MM.1S (cell line): ENCODE results near the gene RD3L.

Experiments
- CTCF ChIP-seq: fragments of 300-600 bp; sonication (generic); IDR thresholded peaks from 2 replicates; pipeline ENCODE4 v1.5.1; 2016; ENCODE audit warnings: antibody characterized with exemption, low read length, mixed read lengths
- EZH2phosphoT487 ChIP-seq: fragments of 300-600 bp; sonication (generic); IDR thresholded peaks from 2 replicates; pipeline ENCODE4 v1.6.1; 2018; ENCODE audit warnings: antibody characterized with exemption, low read length

- TF ChIP-seq CTCF (no peak), EZH2phosphoT487 (no peak)
Observed at GRCh38 chr14:103935102-103935501, 7.2 kb downstream of the RD3L start.
